ENCODE results near the gene ZNF280A.

Gene ZNF280A

DNA sequence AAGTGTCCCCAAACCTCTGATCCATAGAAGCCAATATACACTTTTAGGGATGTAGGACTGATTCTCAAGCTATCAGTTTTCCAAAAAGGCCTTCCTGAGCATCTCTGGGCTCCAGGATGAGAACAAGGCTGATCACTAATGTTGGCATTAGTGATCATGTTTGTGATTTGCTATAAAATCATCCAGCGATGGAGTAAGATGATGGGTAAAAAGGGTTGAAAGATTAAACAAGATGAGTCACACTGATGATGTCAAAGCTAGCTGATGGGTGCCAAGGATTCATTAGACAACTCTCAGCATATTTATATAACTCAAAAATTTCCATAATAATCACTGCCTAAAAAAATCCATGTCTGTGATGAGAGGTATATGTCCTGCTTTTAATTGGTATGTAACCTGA is 54.3 kb downstream of the ZNF280A start:
- no peak for DNase-seq

DNA sequence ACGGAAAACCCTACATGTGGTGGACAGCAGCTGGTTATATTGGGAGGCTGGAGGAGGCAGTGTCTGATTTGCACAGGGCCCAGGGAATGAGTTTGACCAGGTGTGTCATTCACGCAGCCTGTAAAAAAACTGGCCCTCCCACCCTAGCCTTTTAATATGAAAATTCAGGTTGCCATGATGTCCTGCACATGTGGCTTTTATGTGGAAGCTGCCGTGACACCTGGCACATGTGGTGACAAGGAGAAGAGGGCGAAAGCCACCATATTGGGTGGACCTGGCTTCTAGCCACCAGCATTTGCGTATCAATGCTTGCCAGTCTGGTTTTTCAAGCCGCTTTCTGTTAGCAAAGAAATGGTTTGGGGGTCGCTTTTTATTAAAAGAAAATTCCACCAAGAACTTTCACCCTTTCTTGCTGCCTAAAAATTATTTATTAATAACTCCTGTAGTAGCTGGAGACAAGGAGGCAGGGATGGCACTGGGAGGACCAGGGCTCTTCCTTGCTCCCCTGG is 54.9 kb downstream of the ZNF280A start:
- no peak for DNase-seq

DNA sequence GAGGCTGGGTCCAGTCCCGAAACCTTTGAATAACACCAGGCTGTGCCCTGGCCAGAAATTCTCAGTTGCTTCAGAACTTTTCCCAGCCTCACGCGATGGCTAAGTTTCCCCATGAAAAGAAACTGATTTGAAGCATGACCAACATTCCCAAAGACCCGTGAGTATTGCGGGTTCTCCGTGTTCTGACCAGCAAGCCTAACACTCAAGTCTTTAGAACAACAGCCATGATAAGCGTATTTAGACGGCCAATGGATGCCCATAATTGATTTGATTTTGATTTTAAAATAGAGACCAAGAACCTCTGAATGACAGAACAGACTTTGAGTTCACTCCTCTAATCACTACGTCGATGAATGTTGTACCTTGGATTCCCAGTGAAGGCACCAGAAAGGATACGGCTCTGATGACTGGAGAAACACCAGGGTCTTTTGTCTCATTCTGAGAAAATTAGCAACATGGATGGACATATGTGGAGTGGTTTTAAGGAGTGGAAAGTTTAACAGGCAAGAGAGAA is 55.5 kb downstream of the ZNF280A start:
- DNase-seq: no peak

DNA sequence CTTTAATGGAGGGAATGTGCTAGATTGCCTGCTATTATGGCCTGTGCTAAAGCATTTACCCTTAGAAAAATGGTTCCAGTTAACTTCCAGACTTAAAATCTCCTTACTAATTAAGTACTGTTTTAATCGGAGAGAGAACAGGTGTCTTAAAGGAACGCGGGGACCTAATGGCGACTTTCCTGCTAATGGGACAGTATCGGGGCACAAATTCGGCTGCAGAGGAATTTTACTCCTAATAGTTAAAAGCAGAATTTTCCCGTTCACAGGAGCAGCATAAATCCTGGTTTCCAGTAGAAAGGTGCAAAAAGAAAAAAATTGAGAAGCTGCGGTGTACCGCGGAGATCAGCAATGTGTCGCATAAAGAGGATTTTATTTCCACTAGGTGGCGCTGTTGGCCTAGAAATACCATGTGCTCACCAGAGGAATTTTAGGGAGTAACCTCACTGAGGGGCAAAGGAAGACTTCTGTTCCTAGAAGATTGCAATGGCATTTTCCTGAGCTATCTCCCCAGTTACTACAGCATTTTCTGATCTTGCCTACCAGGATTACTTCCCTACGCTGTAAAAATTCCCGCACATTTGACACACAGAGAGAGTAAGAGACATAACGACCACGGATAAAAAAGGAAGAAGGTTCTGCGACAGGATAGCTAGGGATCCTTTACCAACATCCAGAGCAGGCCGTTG is 56.1 kb downstream of the ZNF280A start:
- DNase-seq: peak; percentile 76
